NCI-H2029 (cell line): Measurements from ENCODE around the gene ZNF148.
"Not testable (repeated sequence)": the region's sequence is repeated elsewhere in the genome, so short reads cannot be mapped to it uniquely, and the experiment has no call there.

Source experiments
- DNase-seq: peaks from one replicate; lab custom pipeline; 2025; lab: John Stamatoyannopoulos, UW

Gene ZNF148

GRCh38 chr3:125374501-125374995 lies 577 bp downstream of the ZNF148 start:
- no peak for DNase-seq

- no peak for DNase-seq
Measured at GRCh38 chr3:125367403-125368230, 7.5 kb downstream of the ZNF148 start.

- DNase-seq, result no peak
Measured at GRCh38 chr3:125366132-125366531, 9.0 kb downstream of the ZNF148 start.

GRCh38 chr3:125359700-125360099 lies 15.4 kb downstream of the ZNF148 start:
- no peak for DNase-seq

- no peak for DNase-seq
Measured at GRCh38 chr3:125358923-125359322, 16.2 kb downstream of the ZNF148 start.

GRCh38 chr3:125357837-125358236 lies 17.3 kb downstream of the ZNF148 start:
- no peak for DNase-seq

- DNase-seq, result peak; percentile 52
Measured at GRCh38 chr3:125357032-125357658, 18.0 kb downstream of the ZNF148 start.

- no peak for DNase-seq
Measured at GRCh38 chr3:125356140-125357026, 18.7 kb downstream of the ZNF148 start.

GRCh38 chr3:125353659-125354058 lies 21.5 kb downstream of the ZNF148 start:
- no peak for DNase-seq

- no peak for DNase-seq
Measured at GRCh38 chr3:125353128-125353527, 22.0 kb downstream of the ZNF148 start.

GRCh38 chr3:125351814-125352456 lies 23.2 kb downstream of the ZNF148 start:
- DNase-seq, result no peak

GRCh38 chr3:125351152-125351551 lies 24.0 kb downstream of the ZNF148 start:
- DNase-seq, result no peak

- DNase-seq, result no peak
Measured at GRCh38 chr3:125350597-125350996, 24.5 kb downstream of the ZNF148 start.

GRCh38 chr3:125349556-125350165 lies 25.5 kb downstream of the ZNF148 start:
- no peak for DNase-seq

GRCh38 chr3:125349055-125349454 lies 26.1 kb downstream of the ZNF148 start:
- DNase-seq, result no peak

GRCh38 chr3:125343367-125343766 lies 31.8 kb downstream of the ZNF148 start:
- not testable (repeated sequence) for DNase-seq

GRCh38 chr3:125340121-125340520 lies 35.0 kb downstream of the ZNF148 start:
- no peak for DNase-seq

GRCh38 chr3:125337506-125337905 lies 37.6 kb downstream of the ZNF148 start:
- no peak for DNase-seq

- DNase-seq, result no peak
Measured at GRCh38 chr3:125334675-125335560, 40.2 kb downstream of the ZNF148 start.

- DNase-seq, result no peak
Measured at GRCh38 chr3:125332504-125332903, 42.6 kb downstream of the ZNF148 start.
